Trophoblast cell (in vitro differentiated cells and primary cell): ENCODE results near the gene TMEM11.
A peak's percentile ranks its signal among the peaks of the same experiment; 100 is the strongest.

Experiments
- DNase-seq, 2 donors: peaks; one replicate each; pipeline ENCODE4 v3.0.0-alpha.2; 2016
- H2AFZ ChIP-seq: 2 replicates; pipeline ENCODE4 v1.6.1; 2013; ENCODE audit warnings: low read length, moderate library complexity, mild to moderate bottlenecking; ENCODE audit not compliant: insufficient read depth, poor library complexity
- H2AK5ac ChIP-seq: 2 replicates; pipeline ENCODE4 v1.6.1; 2013; ENCODE audit warnings: mild to moderate bottlenecking, low read length
- H2BK120ac ChIP-seq: 2 replicates; pipeline ENCODE4 v1.6.1; 2013; ENCODE audit warnings: low read length, mild to moderate bottlenecking, moderate library complexity; ENCODE audit not compliant: insufficient read depth, poor library complexity
- H2BK12ac ChIP-seq: 2 replicates; pipeline ENCODE4 v1.6.1; 2013; ENCODE audit warnings: mild to moderate bottlenecking, low read length, moderate library complexity
- H2BK5ac ChIP-seq: 2 replicates; pipeline ENCODE4 v1.6.1; 2013; ENCODE audit warnings: low read length, low read depth, moderate library complexity, mild to moderate bottlenecking; ENCODE audit not compliant: poor library complexity
- H3K14ac ChIP-seq: 2 replicates; pipeline ENCODE4 v1.6.1; 2013; ENCODE audit warnings: mild to moderate bottlenecking, low read length
- H3K18ac ChIP-seq: 2 replicates; pipeline ENCODE4 v1.6.1; 2013; ENCODE audit warnings: mild to moderate bottlenecking, low read length
- H3K23ac ChIP-seq: 2 replicates; pipeline ENCODE4 v1.6.1; 2013; ENCODE audit warnings: low read length
- H3K27ac ChIP-seq: 2 replicates; pipeline ENCODE4 v1.5.1; 2013; ENCODE audit warnings: low read depth, mild to moderate bottlenecking, inconsistent platforms, low read length, moderate library complexity
- H3K27me3 ChIP-seq: 2 replicates; pipeline ENCODE4 v1.6.1; 2013; ENCODE audit warnings: inconsistent platforms, mild to moderate bottlenecking, low read length, moderate library complexity; ENCODE audit not compliant: insufficient read depth
- H3K36me3 ChIP-seq, 2 experiments: 1 replicate in 1 of 2; 2 replicates in 1 of 2; pipeline ENCODE4 v1.6.1; 2013; ENCODE audit warnings: low read length in 2 of 2, mild to moderate bottlenecking in 2 of 2, moderate library complexity in 1 of 2; ENCODE audit not compliant: insufficient read depth in 2 of 2, control insufficient read depth in 1 of 2
- H3K4ac ChIP-seq: 2 replicates; pipeline ENCODE4 v1.6.1; 2013; ENCODE audit warnings: low read depth, mild to moderate bottlenecking, low read length, moderate library complexity
- H3K4me1 ChIP-seq, 2 experiments: 1 replicate in 1 of 2; 2 replicates in 1 of 2; pipeline ENCODE4 v1.6.1; 2013; ENCODE audit warnings: low read length in 2 of 2, mild to moderate bottlenecking in 2 of 2, moderate library complexity in 1 of 2; ENCODE audit not compliant: insufficient read depth in 2 of 2, control insufficient read depth in 1 of 2
- H3K4me2 ChIP-seq: 2 replicates; pipeline ENCODE4 v1.6.1; 2013; ENCODE audit warnings: inconsistent platforms, mild to moderate bottlenecking, low read length, moderate library complexity
- H3K4me3 ChIP-seq: 2 replicates; pipeline ENCODE4 v1.5.1; 2013; ENCODE audit warnings: mild to moderate bottlenecking, low read depth, low read length, inconsistent platforms
- H3K79me1 ChIP-seq: one replicate; pipeline ENCODE4 v1.6.1; 2013; ENCODE audit warnings: low read length
- H3K79me2 ChIP-seq: 2 replicates; pipeline ENCODE4 v1.6.1; 2013; ENCODE audit warnings: low read length, mild to moderate bottlenecking; ENCODE audit not compliant: control insufficient read depth, insufficient read depth, poor library complexity
- H3K9ac ChIP-seq: 2 replicates; pipeline ENCODE4 v1.6.1; 2013; ENCODE audit warnings: mild to moderate bottlenecking, low read length
- H3K9me3 ChIP-seq: 2 replicates; pipeline ENCODE4 v1.6.1; 2013; ENCODE audit warnings: low read depth, mild to moderate bottlenecking, control low read depth, inconsistent platforms, low read length; ENCODE audit not compliant: insufficient read depth
- H4K12ac ChIP-seq: 2 replicates; pipeline ENCODE4 v1.6.1; 2013; ENCODE audit warnings: low read depth, mild to moderate bottlenecking, low read length, moderate library complexity
- H4K8ac ChIP-seq: 2 replicates; pipeline ENCODE4 v1.6.1; 2013; ENCODE audit warnings: low read depth, mild to moderate bottlenecking, low read length, moderate library complexity
- H4K91ac ChIP-seq: one replicate; pipeline ENCODE4 v1.6.1; 2013; ENCODE audit warnings: low read depth, mild to moderate bottlenecking, low read length, moderate library complexity
- WGBS: extraction: QIAGEN DNeasy Blood & Tissue Kit; methylation state at CpG from one replicate; pipeline ENCODE4 v1.1.7; 2013; ENCODE audit warnings: missing lambda C conversion rate; ENCODE audit not compliant: insufficient read length, insufficient coverage; ENCODE audit errors: extremely low coverage; 5-methylcytosine and 5-hydroxymethylcytosine counted together

The TMEM11 gene

GRCh38 chr17:21212826-21213637 lies 929 bp downstream of the TMEM11 start:
- H3K79me2 ChIP-seq = peaks cover 49% of the 10 kb centered on the region
- H3K4me3 ChIP-seq = peak overlapping the region; percentile 96
- no peak overlapping the region for H2AFZ ChIP-seq
- no peaks in the 10 kb centered on the region for H3K27me3 ChIP-seq
- H2BK120ac ChIP-seq = peak overlapping the region; percentile 92
- no peak overlapping the region for H3K18ac ChIP-seq
- H3K23ac ChIP-seq = no peak overlapping the region
- peak overlapping the region; percentile 97 for H2BK5ac ChIP-seq
- H2AK5ac ChIP-seq = peak overlapping the region; percentile 80
- H3K4me1 ChIP-seq = peaks cover 16 to 21% of the 10 kb centered on the region in 2 experiments
- no CpG with 5 or more reads among the region's 18 CpGs for WGBS
- no peaks in the 10 kb centered on the region for H3K9me3 ChIP-seq
- peak overlapping the region; percentile 98 for H3K14ac ChIP-seq
- H4K91ac ChIP-seq = peak overlapping the region; percentile 98
- H3K36me3 ChIP-seq = peaks cover 24 to 26% of the 10 kb centered on the region in 2 experiments
- H3K4ac ChIP-seq = peak overlapping the region; percentile 98
- H3K9ac ChIP-seq = peak overlapping the region; percentile 99
- no peak for DNase-seq
- no peak overlapping the region for H3K27ac ChIP-seq
- H4K8ac ChIP-seq = peak overlapping the region; percentile 99
- no peak overlapping the region for H4K12ac ChIP-seq
- H3K79me1 ChIP-seq = peaks cover 18% of the 10 kb centered on the region
- H2BK12ac ChIP-seq = no peak overlapping the region
- H3K4me2 ChIP-seq = peak overlapping the region; percentile 88

- no peak overlapping the region for H4K12ac ChIP-seq
- H3K9ac ChIP-seq = no peak overlapping the region
- no peak overlapping the region for H3K27ac ChIP-seq
- H3K79me1 ChIP-seq = peaks cover 18% of the 10 kb centered on the region
- H2BK5ac ChIP-seq = no peak overlapping the region
- H2BK120ac ChIP-seq = no peak overlapping the region
- no peaks in the 10 kb centered on the region for H3K9me3 ChIP-seq
- H3K4me3 ChIP-seq = no peak overlapping the region
- peak overlapping the region; percentile 81 for H3K4ac ChIP-seq
- no peak overlapping the region for H3K18ac ChIP-seq
- H3K23ac ChIP-seq = peak overlapping the region; percentile 8
- no peak overlapping the region for H3K4me2 ChIP-seq
- DNase-seq = peak; percentile 88 to 93
- no peak overlapping the region for H4K91ac ChIP-seq
- H3K27me3 ChIP-seq = no peaks in the 10 kb centered on the region
- WGBS = no CpG with 5 or more reads among the region's 9 CpGs
- no peak overlapping the region for H3K14ac ChIP-seq
- H3K36me3 ChIP-seq = peaks cover 24 to 28% of the 10 kb centered on the region in 2 experiments
- H3K79me2 ChIP-seq = peaks cover 49% of the 10 kb centered on the region
- no peak overlapping the region for H4K8ac ChIP-seq
- no peak overlapping the region for H2AFZ ChIP-seq
- H2AK5ac ChIP-seq = no peak overlapping the region
- no peak overlapping the region for H2BK12ac ChIP-seq
- peaks cover 16 to 21% of the 10 kb centered on the region in 2 experiments for H3K4me1 ChIP-seq
Measured at GRCh38 chr17:21211825-21212479, 2.0 kb downstream of the TMEM11 start.

- WGBS = no CpG with 5 or more reads among the region's 15 CpGs
- Histone ChIP-seq H3K4me3 (no peak overlapping the region), H3K79me1 (peaks cover 18% of the 10 kb centered on the region), H3K79me2 (peaks cover 52% of the 10 kb centered on the region), H2BK120ac (no peak overlapping the region), H3K27ac (no peak overlapping the region), H3K4me1 (peaks cover 11 to 14% of the 10 kb centered on the region in 2 experiments), H4K91ac (no peak overlapping the region), H3K36me3 (peaks cover 27 to 30% of the 10 kb centered on the region in 2 experiments), H3K9me3 (no peaks in the 10 kb centered on the region), H4K12ac (no peak overlapping the region), H3K14ac (no peak overlapping the region), H2AFZ (no peak overlapping the region), H3K23ac (no peak overlapping the region), H3K9ac (no peak overlapping the region), H3K4me2 (no peak overlapping the region), H3K27me3 (no peaks in the 10 kb centered on the region), H4K8ac (no peak overlapping the region), H2BK12ac (no peak overlapping the region), H3K4ac (peak overlapping the region; percentile 97), H2AK5ac (no peak overlapping the region), H2BK5ac (no peak overlapping the region), H3K18ac (no peak overlapping the region)
- DNase-seq = no peak
Measured at GRCh38 chr17:21210411-21211076, 3.4 kb downstream of the TMEM11 start.

- no peak overlapping the region for H3K23ac ChIP-seq
- no peak overlapping the region for H2BK120ac ChIP-seq
- no peak overlapping the region for H2BK12ac ChIP-seq
- no peak overlapping the region for H3K4me2 ChIP-seq
- H2AK5ac ChIP-seq = no peak overlapping the region
- H2AFZ ChIP-seq = no peak overlapping the region
- no peak overlapping the region for H3K18ac ChIP-seq
- H4K12ac ChIP-seq = no peak overlapping the region
- H3K36me3 ChIP-seq = peaks cover 27 to 36% of the 10 kb centered on the region in 2 experiments
- no peak overlapping the region for H4K8ac ChIP-seq
- no CpG with 5 or more reads among the region's 17 CpGs for WGBS
- no peaks in the 10 kb centered on the region for H3K27me3 ChIP-seq
- DNase-seq = no peak
- peak overlapping the region; percentile 97 for H3K4ac ChIP-seq
- H3K4me1 ChIP-seq = peaks cover 4 to 9% of the 10 kb centered on the region in 2 experiments
- no peak overlapping the region for H3K27ac ChIP-seq
- H3K14ac ChIP-seq = no peak overlapping the region
- no peaks in the 10 kb centered on the region for H3K9me3 ChIP-seq
- no peak overlapping the region for H3K4me3 ChIP-seq
- peaks cover 11% of the 10 kb centered on the region for H3K79me1 ChIP-seq
- no peak overlapping the region for H2BK5ac ChIP-seq
- peaks cover 54% of the 10 kb centered on the region for H3K79me2 ChIP-seq
- no peak overlapping the region for H4K91ac ChIP-seq
- H3K9ac ChIP-seq = no peak overlapping the region
Measured at GRCh38 chr17:21209511-21210175, 4.3 kb downstream of the TMEM11 start.
